GM12878 (cell line): ENCODE data around the gene NOSTRIN.

Source experiments
- ATF2 ChIP-seq: IDR thresholded peaks from 2 replicates; pipeline ENCODE4 v1.6.1; 2012; ENCODE audit warnings: low read length, inconsistent platforms
- EP300 ChIP-seq, 2 experiments: fragments of 150-350 bp in 1 of 2; IDR thresholded peaks; 2 replicates each; pipeline ENCODE4 v1.6.1; 2011 to 2012; ENCODE audit warnings: low read depth in 2 of 2, low read length in 2 of 2, borderline replicate concordance in 1 of 2, improper control_type of control experiment in 1 of 2, inconsistent platforms in 1 of 2; ENCODE audit not compliant: control insufficient read depth in 1 of 2
- JUND ChIP-seq: IDR thresholded peaks from 2 replicates; pipeline ENCODE4 v1.6.1; 2012; ENCODE audit warnings: low read depth, mild to moderate bottlenecking, low read length, improper control_type of control experiment, moderate library complexity
- MAX ChIP-seq: IDR thresholded peaks from 2 replicates; pipeline ENCODE4 v1.6.1; 2012; ENCODE audit warnings: low read depth, low read length, improper control_type of control experiment
- RCOR1 ChIP-seq: conservative IDR thresholded peaks from 2 replicates; pipeline ENCODE4 v1.6.1; 2012; ENCODE audit warnings: low read depth, low read length, improper control_type of control experiment
- SMC3 ChIP-seq: IDR thresholded peaks from 2 replicates; pipeline ENCODE4 v1.6.1; 2011; ENCODE audit warnings: low read length, improper control_type of control experiment, borderline replicate concordance

- TF ChIP-seq SMC3 (no peak), JUND (no peak), EP300 (IDR thresholded peaks at IDR 0.05; ENCODE audit: borderline replicate concordance in 1 of 2, control insufficient read depth in 1 of 2, low read depth in 2 of 2, low read length in 2 of 2) (no peak), ATF2 (no peak), MAX (no peak), RCOR1 (no peak)
Measured at GRCh38 chr2:168831662-168832061, 29.2 kb downstream of the NOSTRIN start.
